NCI-H345 treated with DMSO at 0.1 percent for 48 hours (cell line): ENCODE measurements around the gene CMC1.

Experiments used
- DNase-seq: peaks from one replicate; lab custom pipeline; 2025; ENCODE audit not compliant: unreplicated experiment; lab: John Stamatoyannopoulos, UW

Gene CMC1

GRCh38 chr3:28349469-28350000, 108.1 kb downstream of the CMC1 start:
- DNase-seq, result peak; percentile 61
